Prostate gland (tissue), 2 donors: ENCODE data around the gene BCL2L11.

Experiments
- POLR2A ChIP-seq: fragments of 450-650 bp; IDR thresholded peaks from one replicate; pipeline ENCODE4 v1.6.1; 2016; ENCODE audit warnings: antibody characterized with exemption, mild to moderate bottlenecking
- POLR2AphosphoS5 ChIP-seq: sonication (generic); formaldehyde crosslinking; IDR thresholded peaks from one replicate; pipeline ENCODE4 v1.6.1; 2017; ENCODE audit warnings: antibody characterized with exemption
- TF ChIP-seq, protein P1 (sequence below), 4 experiments: fragments of 200-600 bp in 2 of 4; fragments of 450-650 bp in 2 of 4; sonication (generic) in 2 of 4; IDR thresholded peaks; 1 replicate in 3 of 4; 2 replicates in 1 of 4; pipeline ENCODE4 v1.5.1; 2016 to 2019; ENCODE audit warnings: antibody characterized with exemption in 4 of 4, mild to moderate bottlenecking in 2 of 4, moderate library complexity in 2 of 4

DNA sequence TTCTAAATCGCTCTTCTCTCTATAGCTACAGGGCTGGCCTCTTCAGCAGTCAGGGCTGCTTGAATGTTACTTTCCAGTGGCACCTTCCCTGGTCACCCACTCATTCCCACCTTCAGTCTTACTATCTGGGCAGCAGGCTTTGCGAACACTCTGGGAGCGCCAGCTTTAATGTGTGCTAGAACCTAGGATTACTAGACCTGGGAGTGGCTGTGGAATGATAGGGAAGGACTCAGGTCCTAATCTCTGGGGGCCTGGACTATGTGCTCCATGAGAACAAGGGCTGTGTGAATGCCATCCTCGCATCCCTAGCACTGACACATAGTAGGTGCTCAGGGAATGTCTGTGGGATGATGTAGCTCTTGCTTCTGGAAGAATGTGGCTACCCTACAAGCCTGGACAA lies 57.6 kb downstream of the BCL2L11 start:
- TF ChIP-seq, protein P1, sequence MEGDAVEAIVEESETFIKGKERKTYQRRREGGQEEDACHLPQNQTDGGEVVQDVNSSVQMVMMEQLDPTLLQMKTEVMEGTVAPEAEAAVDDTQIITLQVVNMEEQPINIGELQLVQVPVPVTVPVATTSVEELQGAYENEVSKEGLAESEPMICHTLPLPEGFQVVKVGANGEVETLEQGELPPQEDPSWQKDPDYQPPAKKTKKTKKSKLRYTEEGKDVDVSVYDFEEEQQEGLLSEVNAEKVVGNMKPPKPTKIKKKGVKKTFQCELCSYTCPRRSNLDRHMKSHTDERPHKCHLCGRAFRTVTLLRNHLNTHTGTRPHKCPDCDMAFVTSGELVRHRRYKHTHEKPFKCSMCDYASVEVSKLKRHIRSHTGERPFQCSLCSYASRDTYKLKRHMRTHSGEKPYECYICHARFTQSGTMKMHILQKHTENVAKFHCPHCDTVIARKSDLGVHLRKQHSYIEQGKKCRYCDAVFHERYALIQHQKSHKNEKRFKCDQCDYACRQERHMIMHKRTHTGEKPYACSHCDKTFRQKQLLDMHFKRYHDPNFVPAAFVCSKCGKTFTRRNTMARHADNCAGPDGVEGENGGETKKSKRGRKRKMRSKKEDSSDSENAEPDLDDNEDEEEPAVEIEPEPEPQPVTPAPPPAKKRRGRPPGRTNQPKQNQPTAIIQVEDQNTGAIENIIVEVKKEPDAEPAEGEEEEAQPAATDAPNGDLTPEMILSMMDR (IDR thresholded peaks at IDR 0.05): no peak
- no peak for TF ChIP-seq POLR2AphosphoS5
- TF ChIP-seq POLR2A: no peak
